K562 (cell line): ENCODE data around the gene CCSER2. TPM values are rescaled to one million over a fixed set of nuclear protein-coding genes. Genes with fewer than 3 reads are reported as not detected.

Experiments
- ATAC-seq: fragments of 200-7000 bp; cut with Tn5 transposase; 3 replicates; pipeline ENCODE4 v1.9.1; 2020; ENCODE audit warnings: moderate library complexity
- BruUV-seq: library from RNA; stranded (reverse); fragments of 400-500 nt; replicated peaks from 2 replicates; lab custom pipeline; 2021; lab: Mats Ljungman, UMichigan
- CTCF ChIA-PET: fragments of 300-600 bp; formaldehyde crosslinking; extraction: SDS; loops from one replicate; lab custom pipeline; 2021; ENCODE audit warnings: low intra/inter-chr PET ratio; lab: Yijun Ruan, JAX
- POLR2A ChIA-PET: fragments of 300-600, 350-650 bp; sonication (Branson Sonifier 250); formaldehyde crosslinking; extraction: SDS; loops from one replicate; lab custom pipeline; 2021; ENCODE audit warnings: antibody characterized with exemption, inconsistent platforms; lab: Yijun Ruan, JAX
- DNase-seq, 4 experiments: peaks; one replicate each; pipeline versions ENCODE4 v3.0.0 to v3.0.0-alpha.2; 2011 to 2018; ENCODE audit warnings: low spot score in 3 of 4, mixed read lengths in 3 of 4; ENCODE audit errors: extremely low read depth in 1 of 4
- FAIRE-seq: peaks from 2 replicates; lab custom pipeline; 2011; peaks lifted over from hg19 to GRCh38; lab: Jason Lieb, UNC
- H2AFZ ChIP-seq: 2 replicates; pipeline ENCODE4 v1.6.0; 2011; ENCODE audit warnings: low read depth, low read length, control low read depth, inconsistent platforms
- H3K27ac ChIP-seq: fragments of 200-600 bp; 3 replicates; pipeline ENCODE4 v1.8.0; 2011; ENCODE audit warnings: low read depth, mild to moderate bottlenecking, control low read depth, inconsistent platforms, low read length, moderate library complexity, mixed read lengths; ENCODE audit errors: extremely low read depth
- H3K27me3 ChIP-seq, 2 experiments: fragments of 300-600 bp in 1 of 2; 2 replicates in 1 of 2; 3 replicates in 1 of 2; pipeline versions ENCODE4 v1.6.0 to v1.8.0; 2011; ENCODE audit warnings: inconsistent platforms in 2 of 2, low read length in 2 of 2, mild to moderate bottlenecking in 1 of 2, mixed read lengths in 1 of 2, moderate library complexity in 1 of 2; ENCODE audit not compliant: control insufficient read depth in 2 of 2, insufficient read depth in 2 of 2
- H3K36me3 ChIP-seq: fragments of 300-600 bp; 3 replicates; pipeline ENCODE4 v1.8.0; 2011; ENCODE audit warnings: mild to moderate bottlenecking, low read length, inconsistent platforms; ENCODE audit not compliant: control insufficient read depth, insufficient read depth
- H3K4me1 ChIP-seq, 2 experiments: fragments of 200-600 bp in 1 of 2; replicated peaks in 1 of 2; 2 replicates in 1 of 2; 3 replicates in 1 of 2; pipeline versions ENCODE4 v1.5.1 to v1.8.0; 2011; ENCODE audit warnings: inconsistent platforms in 2 of 2, low read length in 2 of 2, mild to moderate bottlenecking in 1 of 2, mixed read lengths in 1 of 2, moderate library complexity in 1 of 2; ENCODE audit not compliant: control insufficient read depth in 2 of 2, insufficient read depth in 2 of 2
- H3K4me2 ChIP-seq: 2 replicates; pipeline ENCODE4 v1.6.1; 2011; ENCODE audit warnings: low read length, control low read depth, inconsistent platforms, mixed read lengths; ENCODE audit not compliant: insufficient read depth
- H3K4me3 ChIP-seq: fragments of 200-600 bp; sonication (generic), shearing (Covaris generic); 2 replicates; pipeline ENCODE4 v1.5.1; 2016; ENCODE audit warnings: control low read depth, inconsistent platforms
- H3K79me2 ChIP-seq: fragments of 200-600 bp; 3 replicates; pipeline ENCODE4 v1.8.0; 2011; ENCODE audit warnings: low read length, inconsistent platforms; ENCODE audit not compliant: control insufficient read depth, insufficient read depth
- H3K9ac ChIP-seq, 2 experiments: 2 replicates each; pipeline versions ENCODE4 v1.6.0 to v1.6.1; 2011; ENCODE audit warnings: low read depth in 2 of 2, low read length in 2 of 2, control low read depth in 1 of 2, inconsistent platforms in 1 of 2, mild to moderate bottlenecking in 1 of 2, mixed read lengths in 1 of 2; ENCODE audit not compliant: insufficient read depth in 1 of 2
- H3K9me1 ChIP-seq: one replicate; pipeline ENCODE4 v1.6.0; 2011; ENCODE audit warnings: inconsistent platforms, mild to moderate bottlenecking, low read length, moderate library complexity; ENCODE audit not compliant: control insufficient read depth, insufficient read depth
- H3K9me3 ChIP-seq: replicated peaks from 2 replicates; pipeline ENCODE4 v1.5.1; 2011; ENCODE audit warnings: low read depth, low read length, inconsistent platforms; ENCODE audit not compliant: control insufficient read depth, insufficient read depth
- H4K20me1 ChIP-seq: replicated peaks from 2 replicates; pipeline ENCODE4 v1.6.1; 2011; ENCODE audit warnings: low read length, inconsistent platforms, mixed read lengths; ENCODE audit not compliant: control insufficient read depth, insufficient read depth
- CSDE1 ChIP-seq, 2 experiments: fragments of 450-650 bp; IDR thresholded peaks; 2 replicates each; pipeline ENCODE4 v1.6.1; 2016; ENCODE audit warnings: mild to moderate bottlenecking in 1 of 2
- DDX20 ChIP-seq: fragments of 450-650 bp; IDR thresholded peaks from 2 replicates; pipeline ENCODE4 v1.6.1; 2016; ENCODE audit warnings: missing genetic modification characterization, low read depth, mild to moderate bottlenecking, missing compliant biosample characterization, moderate library complexity
- GABPB1 ChIP-seq: sonication (generic); formaldehyde crosslinking; IDR thresholded peaks from 2 replicates; pipeline ENCODE4 v1.8.0; 2022; ENCODE audit warnings: mild to moderate bottlenecking, missing genetic modification reagents
- HNRNPK ChIP-seq: fragments of 200-400 bp; formaldehyde crosslinking; IDR thresholded peaks from one replicate; pipeline ENCODE4 v1.6.1; 2018; ENCODE audit warnings: mild to moderate bottlenecking, low read depth, low read length; ENCODE audit not compliant: poor library complexity, severe bottlenecking
- KLF6 ChIP-seq: fragments of 250-450 bp; sonication (Bioruptor Pico); IDR thresholded peaks from 2 replicates; pipeline ENCODE4 v1.4.0; 2020; ENCODE audit warnings: mild to moderate bottlenecking, moderate library complexity, borderline replicate concordance
- MIER1 ChIP-seq: fragments of 450-650 bp; IDR thresholded peaks from 2 replicates; pipeline ENCODE4 v1.6.1; 2016; ENCODE audit warnings: antibody characterized with exemption, mild to moderate bottlenecking, low read depth
- POLR2H ChIP-seq: IDR thresholded peaks from 2 replicates; pipeline ENCODE4 v1.6.1; 2016; ENCODE audit warnings: missing genetic modification characterization, low read depth, mild to moderate bottlenecking, control low read depth, missing compliant biosample characterization, moderate library complexity
- TGIF2 ChIP-seq: sonication (generic); formaldehyde crosslinking; IDR thresholded peaks from 2 replicates; pipeline ENCODE4 v1.8.1; 2022; ENCODE audit warnings: mild to moderate bottlenecking, missing genetic modification reagents, moderate library complexity
- WGBS: fragments of 100-300 bp; shearing (Covaris generic); methylation state at CpG from one replicate; pipeline ENCODE4 v1.1.6; 2016; ENCODE audit warnings: low coverage, mixed read lengths; ENCODE audit not compliant: insufficient coverage; ENCODE audit errors: missing lambda C conversion rate; 5-methylcytosine and 5-hydroxymethylcytosine counted together
- in situ Hi-C: fragments of 300-500 bp; cut with MboI; formaldehyde crosslinking; loops from 4 replicates; pipeline ENCODE4 v1.15.0; 2018; ENCODE audit warnings: inconsistent platforms, mixed read lengths
- intact Hi-C: fragments of 100-400 bp; cut with micrococcal nuclease; formaldehyde crosslinking; loops from 2 replicates; pipeline ENCODE4 v1.14.2; 2022
- polyA plus RNA-seq, 8 experiments: library from polyadenylated mRNA; depleted of rRNA in 4 of 8; stranded (reverse) in 5 of 8; unstranded in 3 of 8; fragments of >200 nt; fragmentation: Nextera tagmentation in 2 of 8; fragmentation: Illumina TruSeq in 1 of 8; extraction: Ambion mirVana in 2 of 8; extraction: Trizol in 1 of 8; gene quantifications; 2 replicates each; pipeline versions ENCODE4 v1.2.1 to v1.2.3, GENCODE V29; 2011 to 2014; ENCODE audit warnings: inconsistent platforms in 1 of 8, missing spikeins in 1 of 8
- total RNA-seq, 7 experiments: library from RNA; depleted of rRNA in 6 of 7; stranded (reverse); fragments of >200 nt in 6 of 7; fragmentation: Illumina TruSeq in 2 of 7; extraction: Trizol in 2 of 7; gene quantifications; 2 replicates each; pipeline versions ENCODE4 v1.2.1 to v1.2.3, GENCODE V29; 2011 to 2021; ENCODE audit warnings: low replicate concordance in 1 of 7
- TF ChIP-seq, protein P1 (sequence below), 3 experiments: fragments of 200-800 bp in 1 of 3; fragments of 250-450 bp in 1 of 3; fragments of 450-650 bp in 1 of 3; sonication (Bioruptor Pico) in 1 of 3; sonication (Bioruptor generic) in 1 of 3; formaldehyde crosslinking in 1 of 3; IDR thresholded peaks; 2 replicates each; pipeline versions ENCODE4 v1.6.1 to v1.8.0; 2016 to 2022; ENCODE audit warnings: mild to moderate bottlenecking in 2 of 3, missing genetic modification characterization in 2 of 3, missing compliant biosample characterization in 1 of 3, moderate library complexity in 1 of 3

CCSER2 gene
- total and polyA plus RNA-seq, 9 of the 15 experiments (the other 6 are each of a cell fraction or from before 2014, with no cell fraction given) = 2.7 to 15.1 (median 9.7) TPM

DNA sequence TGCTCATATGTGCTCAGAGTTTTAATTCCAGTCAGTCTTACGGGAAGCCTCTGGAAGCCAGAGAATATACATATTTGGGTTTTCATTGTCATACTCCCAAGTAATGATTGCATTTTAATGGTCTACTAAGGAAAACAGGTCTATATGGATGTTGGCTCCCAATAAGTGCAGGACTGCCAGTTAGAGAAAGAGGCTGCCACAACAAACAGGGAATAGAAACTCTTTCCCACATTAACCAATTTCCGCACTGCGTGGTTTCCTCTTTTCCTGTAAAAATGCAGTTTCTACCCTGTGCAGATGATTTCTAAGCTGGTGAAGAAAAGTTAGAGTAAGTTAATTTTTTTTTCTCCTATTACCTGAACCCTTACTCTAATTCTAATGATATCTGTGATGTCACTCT lies 78.2 kb downstream of the CCSER2 start:
- no peak overlapping the region for H3K9ac ChIP-seq
- TF ChIP-seq KLF6 (no peak), CSDE1 (IDR thresholded peaks at IDR 0.05) (no peak), POLR2H (no peak), GABPB1 (CRISPR knock-in tag) (no peak), TGIF2 (CRISPR knock-in tag) (no peak), HNRNPK (no peak), DDX20 (no peak), MIER1 (no peak)
- TF ChIP-seq, protein P1, sequence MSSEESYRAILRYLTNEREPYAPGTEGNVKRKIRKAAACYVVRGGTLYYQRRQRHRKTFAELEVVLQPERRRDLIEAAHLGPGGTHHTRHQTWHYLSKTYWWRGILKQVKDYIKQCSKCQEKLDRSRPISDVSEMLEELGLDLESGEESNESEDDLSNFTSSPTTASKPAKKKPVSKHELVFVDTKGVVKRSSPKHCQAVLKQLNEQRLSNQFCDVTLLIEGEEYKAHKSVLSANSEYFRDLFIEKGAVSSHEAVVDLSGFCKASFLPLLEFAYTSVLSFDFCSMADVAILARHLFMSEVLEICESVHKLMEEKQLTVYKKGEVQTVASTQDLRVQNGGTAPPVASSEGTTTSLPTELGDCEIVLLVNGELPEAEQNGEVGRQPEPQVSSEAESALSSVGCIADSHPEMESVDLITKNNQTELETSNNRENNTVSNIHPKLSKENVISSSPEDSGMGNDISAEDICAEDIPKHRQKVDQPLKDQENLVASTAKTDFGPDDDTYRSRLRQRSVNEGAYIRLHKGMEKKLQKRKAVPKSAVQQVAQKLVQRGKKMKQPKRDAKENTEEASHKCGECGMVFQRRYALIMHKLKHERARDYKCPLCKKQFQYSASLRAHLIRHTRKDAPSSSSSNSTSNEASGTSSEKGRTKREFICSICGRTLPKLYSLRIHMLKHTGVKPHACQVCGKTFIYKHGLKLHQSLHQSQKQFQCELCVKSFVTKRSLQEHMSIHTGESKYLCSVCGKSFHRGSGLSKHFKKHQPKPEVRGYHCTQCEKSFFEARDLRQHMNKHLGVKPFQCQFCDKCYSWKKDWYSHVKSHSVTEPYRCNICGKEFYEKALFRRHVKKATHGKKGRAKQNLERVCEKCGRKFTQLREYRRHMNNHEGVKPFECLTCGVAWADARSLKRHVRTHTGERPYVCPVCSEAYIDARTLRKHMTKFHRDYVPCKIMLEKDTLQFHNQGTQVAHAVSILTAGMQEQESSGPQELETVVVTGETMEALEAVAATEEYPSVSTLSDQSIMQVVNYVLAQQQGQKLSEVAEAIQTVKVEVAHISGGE (CRISPR knock-in tag; IDR thresholded peaks at IDR 0.05) = no peak
- TF ChIP-seq, all 486 proteins: peak for 0
- Histone ChIP-seq H3K4me1 (no peaks in the 10 kb centered on the region), H3K27ac (no peak overlapping the region), H3K9me3 (no peaks in the 10 kb centered on the region; the same call in 1 of the 2 replicates), H3K9me1 (no peaks in the 10 kb centered on the region), H3K27me3 (no peaks in the 10 kb centered on the region), H3K36me3 (no peaks in the 10 kb centered on the region), H3K79me2 (no peaks in the 10 kb centered on the region), H3K4me2 (no peak overlapping the region), H3K4me3 (no peak overlapping the region), H2AFZ (no peak overlapping the region), H4K20me1 (no peaks in the 10 kb centered on the region)
- no peak for FAIRE-seq
- intact Hi-C loops (no loop called here), in situ Hi-C loops (no loop called here)
- ChIA-PET CTCF (no interaction called here), POLR2A (no interaction called here)
- WGBS = 61% methylated on average over 3 of the region's 3 CpGs
- ATAC-seq = no peak
- BruUV-seq = no TSS peak
- no peak for DNase-seq
